CD4-positive, alpha-beta T cell treated with Interferon gamma for 1 hour (primary cell): ENCODE measurements around the gene ZC3H4.

Source experiments
- DNase-seq: peaks from one replicate; pipeline ENCODE4 v3.0.0-alpha.2; 2020

The ZC3H4 gene

DNA sequence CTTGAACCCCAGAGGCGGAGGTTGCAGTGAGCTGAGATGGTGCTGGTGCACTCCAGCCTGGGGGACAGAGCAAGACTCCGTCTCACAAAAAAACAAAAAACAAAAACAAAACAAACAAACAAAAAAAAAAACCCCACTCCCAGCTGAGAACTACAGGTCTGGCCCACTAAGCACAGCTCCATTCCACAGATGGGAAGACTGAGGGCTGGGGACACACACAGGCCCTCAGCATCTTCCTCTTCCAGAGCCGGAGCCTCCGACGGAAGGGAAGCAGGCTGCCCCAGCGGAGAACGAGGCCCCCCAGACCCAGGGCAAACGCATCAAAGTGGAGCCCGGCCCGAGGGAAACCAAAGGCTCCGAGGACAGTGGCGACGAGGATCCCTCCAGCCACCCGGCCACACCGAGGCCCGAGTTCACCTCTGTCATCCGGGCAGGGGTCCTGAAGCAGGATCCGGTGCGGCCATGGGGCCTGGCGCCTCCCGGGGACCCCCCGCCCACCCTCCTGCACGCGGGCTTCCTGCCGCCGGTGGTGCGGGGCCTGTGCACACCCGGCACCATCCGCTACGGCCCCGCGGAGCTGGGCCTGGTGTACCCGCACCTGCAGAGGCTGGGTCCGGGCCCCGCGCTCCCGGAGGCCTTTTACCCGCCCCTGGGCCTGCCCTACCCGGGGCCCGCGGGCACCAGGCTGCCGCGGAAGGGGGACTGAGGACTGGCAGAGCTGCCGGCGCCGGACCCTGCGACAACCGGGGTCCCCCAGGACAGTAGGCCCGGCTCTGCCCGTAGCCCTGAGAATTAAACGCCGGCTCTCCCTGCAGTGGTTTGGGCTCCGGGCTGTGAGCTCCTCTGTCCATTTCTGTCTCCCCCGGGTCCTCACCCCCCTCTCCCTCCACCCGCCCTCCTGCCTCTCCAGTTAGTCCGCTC, 68.4 kb downstream of the ZC3H4 start:
- DNase-seq: no peak

- DNase-seq: no peak
These were observed 72.7 kb downstream of the ZC3H4 start for GRCh38 chr19:47040869-47041268.

- no peak for DNase-seq
These were observed 74.2 kb downstream of the ZC3H4 start for GRCh38 chr19:47039239-47039874.

DNA sequence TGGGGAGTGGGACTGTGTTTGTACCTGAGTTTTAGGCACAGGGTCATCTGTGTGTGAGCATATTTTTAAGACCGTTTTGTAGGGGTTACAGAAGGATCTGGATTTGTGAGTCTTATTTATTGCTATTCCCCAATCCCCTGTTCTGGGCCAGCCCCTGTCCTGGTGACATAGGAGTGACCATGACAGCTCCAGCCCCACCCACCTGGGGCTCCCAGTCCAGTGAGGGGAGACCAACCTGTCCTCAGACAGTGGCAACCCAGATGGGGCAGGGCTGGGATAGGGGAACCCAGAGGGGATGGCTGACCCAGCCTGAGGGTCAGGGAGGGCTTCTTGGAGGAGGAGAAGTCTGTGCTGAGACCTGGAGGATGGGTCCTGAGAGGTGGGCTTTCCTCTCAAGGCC, 75.8 kb downstream of the ZC3H4 start:
- no peak for DNase-seq

DNA sequence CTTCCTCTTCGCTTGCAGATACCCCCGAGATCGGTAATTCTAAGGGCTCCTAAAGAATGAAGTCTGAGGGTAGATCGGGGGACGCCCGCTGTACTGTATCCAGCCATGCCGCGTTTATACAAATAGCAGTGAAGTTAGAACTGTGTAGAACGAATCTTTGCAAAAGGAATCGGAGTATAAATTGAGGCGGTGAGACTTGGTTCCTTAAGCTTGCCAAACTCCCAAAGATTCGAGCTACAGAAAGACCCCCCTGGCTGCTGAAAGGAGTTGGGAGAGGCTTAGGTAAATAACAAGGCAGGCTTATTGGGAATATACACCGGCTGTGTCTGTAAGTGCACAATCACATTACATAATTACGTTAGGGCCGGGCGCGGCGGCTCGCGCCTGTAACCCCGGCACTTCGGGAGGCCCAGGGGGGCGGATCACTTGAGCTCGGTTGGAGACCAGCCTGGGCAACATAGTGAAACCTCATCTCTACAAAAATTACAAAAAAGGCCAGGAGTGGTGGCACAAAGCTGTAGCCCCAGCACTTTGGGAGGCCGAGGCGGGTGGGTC, 77.4 kb downstream of the ZC3H4 start:
- no peak for DNase-seq

DNA sequence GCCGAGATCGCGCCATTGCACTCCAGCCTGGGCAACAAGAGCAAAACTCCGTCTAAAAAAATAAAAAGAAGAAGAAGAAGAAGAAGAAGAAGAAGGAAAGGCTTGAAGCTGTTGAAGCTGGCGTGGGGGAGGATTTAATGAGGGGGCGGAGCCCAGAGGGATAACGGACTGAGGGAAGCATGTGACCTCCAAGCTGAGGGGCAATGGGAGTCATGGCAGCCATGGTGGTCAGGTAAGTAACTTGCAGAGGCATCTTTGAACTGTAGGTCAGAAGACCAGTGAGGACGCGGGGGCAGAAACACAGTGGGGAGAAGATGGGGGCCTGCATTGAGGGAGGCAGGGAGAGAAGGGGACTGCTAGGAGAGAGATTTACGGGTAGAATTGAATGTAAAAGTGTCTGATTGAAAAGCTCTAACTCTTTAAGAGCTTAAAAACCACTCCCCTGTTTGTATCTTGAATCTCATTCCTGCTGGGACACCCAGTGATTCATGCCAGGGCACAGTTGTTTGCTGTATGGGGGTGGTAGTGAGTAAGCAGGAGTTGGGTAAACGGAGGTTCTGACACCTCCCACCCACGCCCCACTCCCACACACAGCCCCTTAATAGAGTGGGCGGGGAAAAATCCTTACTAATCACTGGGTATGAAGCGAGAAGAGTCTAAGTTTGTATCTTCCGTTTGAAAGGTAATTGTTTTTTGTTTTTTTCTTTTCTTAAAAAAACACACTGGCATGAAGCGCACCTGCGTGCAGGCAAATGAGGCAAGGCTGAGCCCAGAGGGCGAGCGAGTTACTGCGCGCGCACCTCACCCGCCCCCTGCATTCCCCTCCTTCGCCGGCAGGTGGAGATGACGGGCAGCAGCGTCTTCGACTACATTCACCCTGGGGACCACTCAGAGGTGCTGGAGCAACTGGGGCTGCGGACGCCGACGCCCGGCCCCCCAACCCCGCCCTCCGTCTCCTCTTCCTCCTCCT, 78.2 kb downstream of the ZC3H4 start:
- DNase-seq: peak; percentile 93

- peak; percentile 57 for DNase-seq
These were observed 81.3 kb downstream of the ZC3H4 start for GRCh38 chr19:47032171-47032811.

GRCh38 chr19:47028195-47028601, 85.4 kb downstream of the ZC3H4 start:
- DNase-seq: no peak

DNA sequence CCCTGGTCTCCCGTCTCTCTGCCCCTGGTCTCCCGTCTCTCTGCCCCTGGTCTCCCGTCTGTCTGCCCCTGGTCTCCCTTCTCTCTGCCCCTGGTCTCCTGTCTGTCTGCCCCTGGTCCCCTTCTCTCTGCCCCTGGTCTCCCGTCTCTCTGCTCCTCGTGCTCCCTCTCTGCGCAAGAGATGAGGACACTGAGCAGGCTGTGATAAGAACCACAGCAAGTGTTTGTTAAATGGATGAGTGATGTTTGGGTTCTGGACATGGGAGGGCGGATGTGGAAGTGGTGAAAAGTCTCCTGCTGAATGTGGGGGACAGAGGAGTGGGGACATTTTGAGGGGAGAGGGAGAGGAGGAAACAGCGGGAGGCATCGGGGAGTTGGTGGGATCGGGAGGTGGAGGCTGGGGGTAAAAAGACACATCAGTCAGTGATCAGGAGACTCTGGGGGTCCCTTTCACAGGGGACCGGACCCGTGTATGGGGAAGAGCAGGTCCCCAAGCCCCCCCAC, 85.9 kb downstream of the ZC3H4 start:
- DNase-seq: no peak

DNA sequence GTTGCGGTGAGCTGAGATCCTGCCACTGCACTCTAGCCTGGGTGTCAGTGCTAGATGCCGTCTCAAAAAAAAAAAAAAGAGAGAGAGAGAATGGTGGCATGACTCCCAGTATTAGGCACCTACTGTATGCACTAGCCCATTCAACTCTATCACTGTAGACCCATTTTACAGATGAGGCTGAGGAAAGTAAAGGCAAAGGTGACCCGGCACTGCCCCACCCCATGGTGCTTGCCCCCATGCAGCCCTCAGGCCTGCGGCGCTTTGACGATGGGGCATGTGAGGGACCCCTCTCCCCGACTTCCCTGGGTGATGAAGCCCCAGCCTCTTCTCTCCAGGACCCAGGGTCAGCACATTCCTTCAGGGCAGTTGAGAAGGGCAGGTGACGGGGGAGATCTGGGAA, 86.7 kb downstream of the ZC3H4 start:
- no peak for DNase-seq

DNA sequence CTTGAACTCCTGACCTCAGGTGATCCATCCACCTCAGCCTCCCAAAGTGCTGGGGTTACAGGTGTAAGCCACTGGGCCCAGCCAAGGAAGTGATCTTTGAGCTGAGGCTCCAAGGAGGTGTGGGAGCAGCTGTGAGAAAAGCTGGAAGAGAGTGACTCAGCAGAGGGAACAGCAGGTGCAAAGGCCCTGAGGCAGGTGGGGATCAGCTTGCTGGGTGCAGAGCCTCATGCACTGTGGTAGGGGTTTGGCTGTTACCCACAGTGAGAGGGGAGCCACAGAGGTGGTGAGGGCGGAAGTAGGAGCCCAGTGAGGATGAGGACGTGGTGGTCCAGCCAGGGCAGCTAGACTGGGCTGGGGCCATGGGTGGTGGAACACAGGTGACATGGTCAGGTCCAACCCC, 87.4 kb downstream of the ZC3H4 start:
- no peak for DNase-seq

GRCh38 chr19:47024502-47024901, 89.1 kb downstream of the ZC3H4 start:
- DNase-seq: no peak

DNA sequence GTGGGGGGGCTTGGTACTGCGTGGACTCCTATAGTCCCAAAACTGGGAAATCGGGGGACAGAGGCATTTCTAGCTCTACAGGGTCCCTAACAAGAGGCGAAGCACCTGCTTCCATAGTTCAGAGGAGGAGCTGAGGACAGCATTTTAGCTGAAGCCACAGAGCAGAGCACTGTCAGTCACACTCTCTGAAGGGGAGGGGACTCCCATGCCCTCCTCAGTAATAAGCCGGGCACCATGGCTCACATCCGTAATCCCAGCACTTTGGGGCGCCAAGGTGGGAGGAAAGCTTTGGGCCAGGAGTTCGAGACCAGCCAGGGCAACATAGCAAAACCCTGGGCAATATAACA, 90.2 kb downstream of the ZC3H4 start:
- DNase-seq: no peak

DNA sequence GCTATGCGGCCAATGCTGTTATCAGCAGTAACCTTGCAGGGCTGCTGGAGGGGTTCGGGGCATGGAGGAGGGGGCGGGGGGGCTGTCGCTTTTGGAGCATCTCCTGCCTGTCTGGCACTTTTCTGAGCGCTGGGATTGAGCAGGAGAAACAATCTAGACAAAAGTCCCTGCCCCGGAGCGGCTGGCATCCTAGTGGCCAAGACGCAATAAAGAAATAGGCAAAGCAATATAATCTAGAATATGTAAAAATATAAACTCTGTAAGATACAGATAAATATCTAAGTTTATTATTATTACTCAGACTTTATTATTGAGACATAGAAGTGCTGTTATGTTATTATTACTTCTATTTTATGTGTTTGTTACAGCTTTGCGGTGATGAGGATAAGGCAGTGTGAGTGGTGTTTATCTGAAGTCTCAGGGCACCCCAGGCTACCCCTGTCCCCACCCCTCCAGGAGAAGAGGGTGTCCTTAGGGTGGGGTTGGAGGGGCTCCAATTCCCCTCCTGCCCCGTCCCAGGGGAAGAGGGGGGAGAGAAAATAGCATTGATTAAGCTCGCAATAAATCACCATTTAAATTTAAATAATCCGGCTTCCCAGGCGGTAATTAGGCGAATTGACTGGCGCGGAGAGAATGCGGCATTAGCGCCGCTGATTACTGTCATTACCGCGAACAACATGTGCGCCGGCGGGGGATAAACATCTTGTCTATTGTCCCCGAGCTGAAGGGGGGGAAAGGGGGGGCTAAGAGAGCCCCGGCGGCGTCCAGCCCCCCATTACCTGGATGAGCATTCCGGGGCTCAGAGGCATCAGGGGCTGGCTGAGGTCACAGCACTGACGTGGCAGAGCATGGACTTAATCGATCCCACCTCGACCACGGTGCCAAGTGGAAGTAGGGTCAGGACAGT, 90.8 kb downstream of the ZC3H4 start:
- no peak for DNase-seq

DNA sequence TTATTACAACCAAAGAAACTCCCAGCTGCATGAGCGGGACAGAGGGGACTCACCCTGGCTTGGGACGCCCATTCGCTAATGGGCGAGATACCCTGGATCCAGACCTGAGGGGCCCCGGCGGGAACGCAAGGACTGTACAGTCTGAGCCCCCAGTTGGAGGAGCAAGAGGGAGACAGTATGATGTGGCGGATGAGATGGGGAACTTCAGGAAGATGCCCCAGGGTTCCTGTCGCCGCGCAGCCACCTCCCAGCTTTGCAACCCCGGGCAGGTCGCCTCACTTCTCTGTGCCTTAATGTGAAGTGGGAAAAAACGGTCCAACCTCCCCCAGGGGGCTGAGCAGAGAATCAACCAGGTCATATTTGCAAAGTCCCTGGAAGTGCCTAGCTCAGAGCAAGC, 91.4 kb downstream of the ZC3H4 start:
- DNase-seq: no peak

DNA sequence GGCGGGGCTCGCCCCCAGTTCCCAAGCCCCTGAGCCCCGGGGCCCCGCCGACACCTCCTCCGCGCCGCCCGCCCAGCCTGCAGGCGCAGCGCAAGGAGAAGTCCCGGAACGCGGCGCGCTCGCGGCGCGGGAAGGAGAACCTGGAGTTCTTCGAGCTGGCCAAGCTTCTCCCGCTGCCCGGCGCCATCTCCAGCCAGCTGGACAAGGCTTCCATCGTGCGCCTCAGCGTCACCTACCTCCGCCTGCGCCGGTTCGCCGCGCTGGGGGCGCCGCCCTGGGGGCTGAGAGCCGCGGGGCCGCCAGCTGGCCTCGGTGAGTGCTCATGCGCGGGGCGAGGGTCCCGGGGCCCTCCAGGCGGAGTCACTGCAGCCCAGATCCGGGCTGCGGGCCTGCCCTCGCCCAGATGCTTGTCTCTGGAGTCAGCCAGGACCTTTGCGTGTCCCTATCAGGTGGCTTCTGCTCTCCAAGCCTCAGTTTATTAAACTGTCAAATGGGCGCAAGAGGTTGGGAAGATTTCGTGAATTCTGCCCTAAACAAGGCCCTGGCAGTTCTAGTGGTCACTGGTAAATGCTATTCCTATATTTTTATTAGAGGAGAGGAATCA, 91.9 kb downstream of the ZC3H4 start:
- no peak for DNase-seq

DNA sequence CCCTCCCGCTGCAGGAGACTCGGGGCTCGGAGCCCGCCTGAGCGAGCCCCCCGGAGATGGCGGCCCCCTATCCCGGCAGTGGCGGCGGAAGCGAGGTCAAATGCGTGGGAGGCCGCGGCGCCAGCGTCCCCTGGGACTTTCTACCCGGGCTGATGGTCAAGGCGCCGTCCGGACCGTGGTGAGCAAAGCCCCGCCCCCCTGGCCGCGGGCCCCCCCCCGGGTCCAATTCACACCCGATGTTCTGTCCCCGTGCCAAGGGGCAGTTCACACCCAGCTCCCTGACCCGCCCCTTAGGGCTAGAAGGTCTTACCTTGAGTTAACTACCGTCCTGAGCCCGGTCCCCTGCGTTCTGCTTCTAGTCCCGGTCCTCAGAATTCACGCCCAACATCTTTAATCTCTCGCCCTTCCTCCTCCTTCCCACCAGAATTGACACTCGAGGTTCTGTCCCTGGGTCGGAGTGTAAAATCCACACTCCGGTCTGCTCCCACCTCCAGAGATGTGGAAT, 92.5 kb downstream of the ZC3H4 start:
- DNase-seq: no peak

DNA sequence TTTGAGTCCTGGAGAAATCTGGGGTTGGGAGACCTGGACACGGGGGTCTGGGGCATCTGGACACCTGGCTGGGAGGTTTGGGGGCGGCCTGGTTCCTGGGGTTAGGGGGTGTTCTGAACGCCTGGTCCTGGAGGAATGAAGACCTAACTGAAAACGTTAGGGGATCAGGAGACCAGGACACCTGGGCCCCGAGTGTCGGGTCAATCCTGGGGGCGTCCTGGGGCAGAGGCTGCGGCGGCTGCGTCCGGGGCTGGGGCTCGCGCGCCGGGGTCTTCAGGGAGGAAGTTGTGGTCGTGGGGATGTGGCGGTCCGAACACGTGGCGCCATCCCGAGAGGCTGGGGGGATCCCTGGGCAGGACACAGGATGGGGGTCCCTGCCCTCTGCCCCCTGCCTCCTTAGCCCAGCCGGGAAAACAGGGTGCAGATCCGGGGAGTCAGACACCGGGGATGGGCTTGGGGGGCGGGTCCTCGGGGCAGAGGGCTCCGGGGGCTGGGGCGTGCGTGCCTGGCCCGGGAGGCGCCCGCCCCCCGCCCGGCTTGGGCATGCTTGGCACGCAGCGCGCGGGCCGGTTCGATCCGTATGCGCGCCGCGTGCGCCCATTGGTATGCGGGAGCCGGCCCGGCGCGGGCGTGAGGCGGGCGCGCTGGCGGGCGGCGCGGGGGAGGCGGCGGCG, 93.3 kb downstream of the ZC3H4 start:
- DNase-seq: no peak

- no peak for DNase-seq
These were observed 94.0 kb downstream of the ZC3H4 start, which contains the start of gene NPAS1 for GRCh38 chr19:47019431-47020041. Gene NPAS1, plus strand, starts transcription at chr19:47019837. Its CDS starts 1,211 bp downstream, at chr19:47021048.
